Transverse colon (tissue), 4 donors: ENCODE results near the gene GIPC3. TPM values are rescaled to one million over a fixed set of nuclear protein-coding genes. Genes with fewer than 3 reads are reported as not detected.

Source experiments
- DNase-seq: peaks from one replicate; pipeline ENCODE4 v3.0.0-alpha.2; 2019
- H3K27ac ChIP-seq, 4 donors: fragments of 200-600 bp; sonication (generic); 2 replicates each; pipeline ENCODE4 v1.5.1; 2016 to 2018; ENCODE audit warnings: inconsistent platforms in 4 of 4
- H3K27me3 ChIP-seq: fragments of 200-600 bp; sonication (generic); 2 replicates; pipeline ENCODE4 v1.5.1; 2017; ENCODE audit warnings: inconsistent platforms
- H3K36me3 ChIP-seq, 4 donors: fragments of 200-600 bp; sonication (generic); 2 replicates each; pipeline ENCODE4 v1.5.1; 2017 to 2019; ENCODE audit warnings: inconsistent platforms in 4 of 4
- H3K4me1 ChIP-seq, 4 donors: fragments of 200-600 bp; sonication (generic); 2 replicates each; pipeline ENCODE4 v1.5.1; 2017 to 2020; ENCODE audit warnings: inconsistent platforms in 4 of 4
- H3K4me3 ChIP-seq, 4 donors: fragments of 200-600 bp; sonication (generic); 1 replicate in 1 of 4; 2 replicates in 3 of 4; pipeline versions ENCODE4 v1.5.1 to v1.6.1; 2017 to 2019; ENCODE audit warnings: inconsistent platforms in 4 of 4
- H3K9me3 ChIP-seq, 2 donors: fragments of 200-600 bp; sonication (generic); 2 replicates each; pipeline ENCODE4 v1.5.1; 2017 to 2019; ENCODE audit warnings: inconsistent platforms in 2 of 2
- CTCF ChIP-seq, 5 experiments: fragments of 200-600 bp in 3 of 5; fragments of 450-650 bp in 2 of 5; sonication (generic) in 3 of 5; IDR thresholded peaks; 1 replicate in 2 of 5; 2 replicates in 3 of 5; pipeline ENCODE4 v1.5.1; 2016 to 2017; ENCODE audit warnings: antibody characterized with exemption in 5 of 5, inconsistent platforms in 3 of 5, mild to moderate bottlenecking in 2 of 5, moderate library complexity in 1 of 5
- EP300 ChIP-seq: sonication (generic); formaldehyde crosslinking; IDR thresholded peaks from one replicate; pipeline ENCODE4 v1.6.1; 2017; ENCODE audit warnings: antibody characterized with exemption, low read depth
- POLR2A ChIP-seq: fragments of 450-650 bp; IDR thresholded peaks from one replicate; pipeline ENCODE4 v1.6.1; 2016; ENCODE audit warnings: antibody characterized with exemption, mild to moderate bottlenecking, moderate library complexity
- POLR2AphosphoS5 ChIP-seq, 3 donors: sonication (generic); formaldehyde crosslinking; IDR thresholded peaks; one replicate each; pipeline ENCODE4 v1.6.1; 2016; ENCODE audit warnings: antibody characterized with exemption in 3 of 3
- WGBS, 2 donors: methylation state at CpG; one replicate each; pipeline ENCODE4 v1.1.5; 2018; ENCODE audit warnings: low coverage in 1 of 2; 5-methylcytosine and 5-hydroxymethylcytosine counted together
- in situ Hi-C, 4 donors: fragments of 200-750 bp; cut with MboI; loops; one replicate each; pipeline versions ENCODE4 v1.15.0 to v1.15.1; 2017; ENCODE audit warnings: low sequenced_read_pairs in 3 of 4, low pct_ligation_motif_present in 1 of 4, low pct_unique_long_range_greater_than_20kb in 1 of 4
- intact Hi-C: fragments of 100-400 bp; cut with DNase I; formaldehyde crosslinking; loops from one replicate; pipeline ENCODE4 v1.15.1; 2023; ENCODE audit warnings: low total_unique reads
- total RNA-seq, 4 donors: library from RNA; depleted of rRNA; stranded (reverse); fragments of >200 nt; gene quantifications; one replicate each; pipeline ENCODE4 v1.1.0, GENCODE V29; 2016

Gene GIPC3
- total RNA-seq, 4 donors from 2014 or later, result 0.14 to 0.95 (median 0.60) TPM; not detected in 1

DNA sequence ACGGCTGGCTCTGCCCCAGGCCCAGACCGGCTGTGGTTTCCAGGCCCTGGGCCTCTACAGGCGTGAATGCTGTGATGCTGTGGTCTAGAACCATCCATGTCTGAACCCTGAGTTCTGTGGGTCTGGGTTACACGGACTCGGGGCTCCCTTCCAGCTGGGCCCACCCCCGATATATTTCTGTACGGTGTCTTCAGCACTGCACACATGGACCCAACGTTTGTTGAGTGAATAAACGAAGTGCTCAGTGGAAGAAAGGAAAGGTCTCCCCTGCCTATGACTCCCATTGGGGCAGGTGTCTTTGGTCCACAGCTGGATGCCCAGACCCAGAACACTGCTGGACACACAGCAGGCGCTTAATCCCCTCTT is 39.6 kb upstream of the GIPC3 start:
- Histone ChIP-seq H3K36me3 (no peaks in the 10 kb centered on the region), H3K4me1 (no peaks in the 10 kb centered on the region), H3K9me3 (no peaks in the 10 kb centered on the region), H3K4me3 (no peak overlapping the region), H3K27ac (no peak overlapping the region), H3K27me3 (no peaks in the 10 kb centered on the region)
- TF ChIP-seq POLR2A (no peak), POLR2AphosphoS5 (IDR thresholded peaks at IDR 0.05) (no peak), CTCF (IDR thresholded peaks at IDR 0.05) (no peak), EP300 (no peak)
- WGBS, 2 donors, result 81 to 100% methylated on average over 2 to 10 of the region's 10 CpGs
- in situ Hi-C loops, result no loop called here
- intact Hi-C loops, result loop anchor here (10.0 kb wide), 1 partner anchor 159 kb away; the partner anchor contains the start of genes PIP5K1C and TJP3
- no peak for DNase-seq

- intact Hi-C loops (loop anchor here (10.0 kb wide), 1 partner anchor 159 kb away; the partner anchor contains the start of genes PIP5K1C and TJP3), in situ Hi-C loops (no loop called here)
- Histone ChIP-seq H3K27me3 (no peaks in the 10 kb centered on the region), H3K4me1 (no peaks in the 10 kb centered on the region), H3K9me3 (no peaks in the 10 kb centered on the region), H3K36me3 (no peaks in the 10 kb centered on the region), H3K4me3 (no peak overlapping the region), H3K27ac (no peak overlapping the region)
- TF ChIP-seq POLR2AphosphoS5 (IDR thresholded peaks at IDR 0.05), result no peak
- TF ChIP-seq EP300, result no peak
- TF ChIP-seq CTCF (IDR thresholded peaks at IDR 0.05), result no peak
- TF ChIP-seq POLR2A, result no peak
- WGBS, 2 donors, result 94 to 100% methylated on average over 3 to 23 of the region's 23 CpGs
- DNase-seq, result no peak
Measured at GRCh38 chr19:3546119-3546518, 39.2 kb upstream of the GIPC3 start.

GRCh38 chr19:3547301-3547731 is 38.0 kb upstream of the GIPC3 start:
- H3K27ac ChIP-seq, result no peak overlapping the region
- H3K9me3 ChIP-seq, result no peaks in the 10 kb centered on the region
- WGBS, 2 donors, result 77% methylated on average over 5 of the region's 15 CpGs; no CpG with 5 or more reads in 1 of the 2 donors
- in situ Hi-C loops, result no loop called here
- DNase-seq, result no peak
- intact Hi-C loops, result loop anchor here (10.0 kb wide), 1 partner anchor 157 kb away; the partner anchor contains the start of genes PIP5K1C and TJP3
- H3K36me3 ChIP-seq, result no peaks in the 10 kb centered on the region
- H3K4me1 ChIP-seq, result no peaks in the 10 kb centered on the region
- no peak overlapping the region for H3K4me3 ChIP-seq
- H3K27me3 ChIP-seq, result no peaks in the 10 kb centered on the region
- TF ChIP-seq CTCF (IDR thresholded peaks at IDR 0.05) (peak in 4 of 5 experiments; percentile 36 to 53 (median 41)), POLR2A (no peak)

DNA sequence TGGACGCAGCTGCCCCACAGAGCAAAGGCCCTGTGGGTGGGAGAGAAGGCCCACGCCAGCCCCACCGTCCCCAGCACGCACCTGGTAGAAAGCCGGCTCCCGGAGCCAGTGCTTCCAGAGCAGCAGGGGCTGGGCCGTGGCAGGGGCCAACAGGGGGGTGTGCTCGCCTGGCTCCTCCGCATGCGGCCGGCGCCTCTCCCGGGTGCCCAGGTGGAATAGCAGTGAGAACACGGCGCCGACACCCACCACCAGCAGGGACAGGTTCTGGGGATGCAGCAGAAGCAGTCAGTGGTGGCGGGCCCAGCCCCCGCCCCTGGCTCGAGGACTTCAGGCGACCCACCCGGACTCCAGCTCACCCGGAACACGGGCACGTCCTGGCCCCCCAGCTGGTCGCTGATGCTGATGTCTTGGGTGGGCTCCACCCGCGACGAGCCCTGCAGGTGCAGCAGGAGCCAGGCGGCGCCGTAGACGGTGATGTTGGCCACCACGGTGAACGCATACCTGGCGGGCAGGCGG is 37.5 kb upstream of the GIPC3 start:
- 88% methylated on average over 29 of the region's 36 CpGs; no CpG with 5 or more reads in 1 of the 2 donors for WGBS, 2 donors
- H3K27me3 ChIP-seq, result no peaks in the 10 kb centered on the region
- TF ChIP-seq EP300 (no peak), POLR2A (no peak), POLR2AphosphoS5 (IDR thresholded peaks at IDR 0.05) (no peak), CTCF (IDR thresholded peaks at IDR 0.05) (no peak)
- no peak overlapping the region for H3K4me3 ChIP-seq
- in situ Hi-C loops, result no loop called here
- peaks cover 0 to 4% (median under 1%) of the 10 kb centered on the region in 4 donors for H3K4me1 ChIP-seq
- intact Hi-C loops, result loop anchor here (10.0 kb wide), 1 partner anchor 157 kb away; the partner anchor contains the start of genes PIP5K1C and TJP3
- H3K9me3 ChIP-seq, result no peaks in the 10 kb centered on the region
- no peak for DNase-seq
- H3K27ac ChIP-seq, result no peak overlapping the region
- no peaks in the 10 kb centered on the region for H3K36me3 ChIP-seq
